K562 (cell line): ENCODE data around the gene ARHGAP26. TPM values are rescaled to one million over a fixed set of nuclear protein-coding genes. Genes with fewer than 3 reads are reported as not detected.

Experiments used
- IRF2 ChIP-seq: sonication (generic); formaldehyde crosslinking; IDR thresholded peaks from 2 replicates; pipeline ENCODE4 v1.8.1; 2022; ENCODE audit warnings: mild to moderate bottlenecking, missing genetic modification reagents
- MAFG ChIP-seq: fragments of 450-650 bp; conservative IDR thresholded peaks from 2 replicates; pipeline ENCODE4 v1.6.1; 2016; ENCODE audit warnings: missing genetic modification characterization, missing compliant biosample characterization
- MTA3 ChIP-seq: fragments of 450-650 bp; formaldehyde crosslinking; IDR thresholded peaks from 2 replicates; pipeline ENCODE4 v1.6.1; 2017; ENCODE audit warnings: mild to moderate bottlenecking, borderline replicate concordance
- NFRKB ChIP-seq: fragments of 450-650 bp; IDR thresholded peaks from 2 replicates; pipeline ENCODE4 v1.6.1; 2016; ENCODE audit warnings: low read depth
- NR4A1 ChIP-seq, 2 experiments: fragments of 250-450 bp in 1 of 2; fragments of 450-650 bp in 1 of 2; sonication (Bioruptor Pico) in 1 of 2; IDR thresholded peaks; 2 replicates each; pipeline versions ENCODE4 v1.4.0 to v1.6.1; 2016 to 2020; ENCODE audit warnings: mild to moderate bottlenecking in 2 of 2, missing compliant biosample characterization in 1 of 2, missing genetic modification characterization in 1 of 2, moderate library complexity in 1 of 2
- PTRF ChIP-seq: fragments of 450-650 bp; IDR thresholded peaks from 2 replicates; pipeline ENCODE4 v1.6.1; 2016; ENCODE audit warnings: mild to moderate bottlenecking, missing genetic modification characterization, missing compliant biosample characterization
- SAP30 ChIP-seq: fragments of 200-600 bp; sonication (generic); IDR thresholded peaks from 2 replicates; pipeline ENCODE4 v1.6.1; 2012; ENCODE audit warnings: borderline replicate concordance, low read depth, mild to moderate bottlenecking, moderate library complexity, low read length, control low read depth, inconsistent platforms; ENCODE audit not compliant: insufficient read depth, poor library complexity, severe bottlenecking
- ZNF57 ChIP-seq: fragments of 450-650 bp; formaldehyde crosslinking; IDR thresholded peaks from 2 replicates; pipeline ENCODE4 v1.4.0; 2020; ENCODE audit warnings: mild to moderate bottlenecking, moderate library complexity
- polyA plus RNA-seq, 8 experiments: library from polyadenylated mRNA; depleted of rRNA in 4 of 8; stranded (reverse) in 5 of 8; unstranded in 3 of 8; fragments of >200 nt; fragmentation: Nextera tagmentation in 2 of 8; fragmentation: Illumina TruSeq in 1 of 8; extraction: Ambion mirVana in 2 of 8; extraction: Trizol in 1 of 8; gene quantifications; 2 replicates each; pipeline versions ENCODE4 v1.2.1 to v1.2.3, GENCODE V29; 2011 to 2014; ENCODE audit warnings: inconsistent platforms in 1 of 8, missing spikeins in 1 of 8
- total RNA-seq, 7 experiments: library from RNA; depleted of rRNA in 6 of 7; stranded (reverse); fragments of >200 nt in 6 of 7; fragmentation: Illumina TruSeq in 2 of 7; extraction: Trizol in 2 of 7; gene quantifications; 2 replicates each; pipeline versions ENCODE4 v1.2.1 to v1.2.3, GENCODE V29; 2011 to 2021; ENCODE audit warnings: low replicate concordance in 1 of 7
- TF ChIP-seq, protein P1 (sequence below): sonication (generic); formaldehyde crosslinking; IDR thresholded peaks from 2 replicates; pipeline ENCODE4 v1.8.0; 2023; ENCODE audit warnings: mild to moderate bottlenecking, missing genetic modification reagents
- TF ChIP-seq, protein P2 (sequence below): fragments of 450-650 bp; IDR thresholded peaks from 2 replicates; pipeline ENCODE4 v1.6.1; 2016; ENCODE audit warnings: antibody characterized with exemption
- TF ChIP-seq, protein P3 (sequence below): fragments of 450-650 bp; formaldehyde crosslinking; IDR thresholded peaks from 2 replicates; pipeline ENCODE4 v1.4.0; 2020; ENCODE audit warnings: mild to moderate bottlenecking, mixed read lengths
- TF ChIP-seq, protein P4 (sequence below): fragments of 250-450 bp; sonication (Bioruptor Pico); IDR thresholded peaks from 2 replicates; pipeline ENCODE4 v1.5.0; 2020; ENCODE audit warnings: mild to moderate bottlenecking, borderline replicate concordance
- TF ChIP-seq, protein P5 (sequence below), 2 experiments: fragments of 200-800 bp in 1 of 2; sonication (Bioruptor generic) in 1 of 2; sonication (generic) in 1 of 2; formaldehyde crosslinking in 1 of 2; IDR thresholded peaks in 1 of 2; conservative IDR thresholded peaks in 1 of 2; 2 replicates each; pipeline versions ENCODE4 v1.5.0 to v1.6.1; 2016 to 2020; ENCODE audit warnings: missing compliant biosample characterization in 1 of 2, missing genetic modification characterization in 1 of 2, missing genetic modification reagents in 1 of 2

ARHGAP26 gene
- total and polyA plus RNA-seq, 9 of the 15 experiments (the other 6 are each of a cell fraction or from before 2014, with no cell fraction given): 0.13 to 1.1 (median 0.55) TPM

DNA sequence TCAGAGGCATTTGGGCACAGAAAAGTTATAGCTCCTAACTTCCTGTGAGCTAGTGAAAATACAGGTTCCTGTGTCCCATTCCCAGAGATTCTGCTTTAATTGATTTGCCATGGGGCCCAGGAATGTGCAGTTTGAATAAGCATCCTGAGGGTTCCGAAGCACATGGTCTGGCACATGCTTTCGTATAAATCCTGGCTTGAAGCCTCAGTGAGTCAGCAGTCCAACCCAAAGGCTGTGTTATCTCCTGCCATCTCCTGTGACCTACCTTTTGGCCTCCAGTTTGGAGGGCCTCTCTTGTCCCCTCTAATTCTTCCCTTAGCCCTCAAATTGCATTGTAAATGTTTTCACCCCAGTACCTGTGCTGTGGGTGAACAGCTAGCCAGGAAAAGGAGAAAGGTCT, 449.5 kb downstream of the ARHGAP26 start (continued):
- TF ChIP-seq, protein P1, sequence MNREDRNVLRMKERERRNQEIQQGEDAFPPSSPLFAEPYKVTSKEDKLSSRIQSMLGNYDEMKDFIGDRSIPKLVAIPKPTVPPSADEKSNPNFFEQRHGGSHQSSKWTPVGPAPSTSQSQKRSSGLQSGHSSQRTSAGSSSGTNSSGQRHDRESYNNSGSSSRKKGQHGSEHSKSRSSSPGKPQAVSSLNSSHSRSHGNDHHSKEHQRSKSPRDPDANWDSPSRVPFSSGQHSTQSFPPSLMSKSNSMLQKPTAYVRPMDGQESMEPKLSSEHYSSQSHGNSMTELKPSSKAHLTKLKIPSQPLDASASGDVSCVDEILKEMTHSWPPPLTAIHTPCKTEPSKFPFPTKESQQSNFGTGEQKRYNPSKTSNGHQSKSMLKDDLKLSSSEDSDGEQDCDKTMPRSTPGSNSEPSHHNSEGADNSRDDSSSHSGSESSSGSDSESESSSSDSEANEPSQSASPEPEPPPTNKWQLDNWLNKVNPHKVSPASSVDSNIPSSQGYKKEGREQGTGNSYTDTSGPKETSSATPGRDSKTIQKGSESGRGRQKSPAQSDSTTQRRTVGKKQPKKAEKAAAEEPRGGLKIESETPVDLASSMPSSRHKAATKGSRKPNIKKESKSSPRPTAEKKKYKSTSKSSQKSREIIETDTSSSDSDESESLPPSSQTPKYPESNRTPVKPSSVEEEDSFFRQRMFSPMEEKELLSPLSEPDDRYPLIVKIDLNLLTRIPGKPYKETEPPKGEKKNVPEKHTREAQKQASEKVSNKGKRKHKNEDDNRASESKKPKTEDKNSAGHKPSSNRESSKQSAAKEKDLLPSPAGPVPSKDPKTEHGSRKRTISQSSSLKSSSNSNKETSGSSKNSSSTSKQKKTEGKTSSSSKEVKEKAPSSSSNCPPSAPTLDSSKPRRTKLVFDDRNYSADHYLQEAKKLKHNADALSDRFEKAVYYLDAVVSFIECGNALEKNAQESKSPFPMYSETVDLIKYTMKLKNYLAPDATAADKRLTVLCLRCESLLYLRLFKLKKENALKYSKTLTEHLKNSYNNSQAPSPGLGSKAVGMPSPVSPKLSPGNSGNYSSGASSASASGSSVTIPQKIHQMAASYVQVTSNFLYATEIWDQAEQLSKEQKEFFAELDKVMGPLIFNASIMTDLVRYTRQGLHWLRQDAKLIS (CRISPR knock-in tag): peak; percentile 68; the same call in 1 of the 2 replicates
- TF ChIP-seq, protein P2, sequence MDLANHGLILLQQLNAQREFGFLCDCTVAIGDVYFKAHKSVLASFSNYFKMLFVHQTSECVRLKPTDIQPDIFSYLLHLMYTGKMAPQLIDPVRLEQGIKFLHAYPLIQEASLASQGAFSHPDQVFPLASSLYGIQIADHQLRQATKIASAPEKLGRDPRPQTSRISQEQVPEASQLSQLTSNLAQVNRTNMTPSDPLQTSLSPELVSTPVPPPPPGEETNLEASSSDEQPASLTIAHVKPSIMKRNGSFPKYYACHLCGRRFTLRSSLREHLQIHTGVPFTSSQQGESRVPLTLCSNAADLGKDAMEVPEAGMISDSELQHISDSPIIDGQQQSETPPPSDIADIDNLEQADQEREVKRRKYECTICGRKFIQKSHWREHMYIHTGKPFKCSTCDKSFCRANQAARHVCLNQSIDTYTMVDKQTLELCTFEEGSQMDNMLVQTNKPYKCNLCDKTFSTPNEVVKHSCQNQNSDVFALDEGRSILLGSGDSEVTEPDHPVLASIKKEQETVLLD: 0 out of 2 replicates have a peak, but pooled peaks have one; percentile 27
- TF ChIP-seq ZNF57 (0 out of 2 replicates have a peak, but pooled peaks have one; percentile 6), SAP30 (no peak), PTRF (peak; percentile 56; the same call in 1 of the 2 replicates), NFRKB (peak; percentile 55; the same call in 1 of the 2 replicates), MAFG (tag) (peak; percentile 71), MTA3 (0 out of 2 replicates have a peak, but pooled peaks have one; percentile 18), NR4A1 (CRISPR knock-in tag; IDR thresholded peaks at IDR 0.05) (no peak), NR4A1 (tag; IDR thresholded peaks at IDR 0.05) (peak; percentile 63; the same call in 1 of the 2 replicates), IRF2 (CRISPR knock-in tag) (no peak)
- TF ChIP-seq, protein P3, sequence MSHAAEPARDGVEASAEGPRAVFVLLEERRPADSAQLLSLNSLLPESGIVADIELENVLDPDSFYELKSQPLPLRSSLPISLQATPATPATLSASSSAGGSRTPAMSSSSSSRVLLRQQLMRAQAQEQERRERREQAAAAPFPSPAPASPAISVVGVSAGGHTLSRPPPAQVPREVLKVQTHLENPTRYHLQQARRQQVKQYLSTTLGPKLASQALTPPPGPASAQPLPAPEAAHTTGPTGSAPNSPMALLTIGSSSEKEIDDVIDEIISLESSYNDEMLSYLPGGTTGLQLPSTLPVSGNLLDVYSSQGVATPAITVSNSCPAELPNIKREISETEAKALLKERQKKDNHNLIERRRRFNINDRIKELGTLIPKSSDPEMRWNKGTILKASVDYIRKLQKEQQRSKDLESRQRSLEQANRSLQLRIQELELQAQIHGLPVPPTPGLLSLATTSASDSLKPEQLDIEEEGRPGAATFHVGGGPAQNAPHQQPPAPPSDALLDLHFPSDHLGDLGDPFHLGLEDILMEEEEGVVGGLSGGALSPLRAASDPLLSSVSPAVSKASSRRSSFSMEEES (CRISPR knock-in tag): 0 out of 2 replicates have a peak, but pooled peaks have one; percentile 9
- TF ChIP-seq, protein P4, sequence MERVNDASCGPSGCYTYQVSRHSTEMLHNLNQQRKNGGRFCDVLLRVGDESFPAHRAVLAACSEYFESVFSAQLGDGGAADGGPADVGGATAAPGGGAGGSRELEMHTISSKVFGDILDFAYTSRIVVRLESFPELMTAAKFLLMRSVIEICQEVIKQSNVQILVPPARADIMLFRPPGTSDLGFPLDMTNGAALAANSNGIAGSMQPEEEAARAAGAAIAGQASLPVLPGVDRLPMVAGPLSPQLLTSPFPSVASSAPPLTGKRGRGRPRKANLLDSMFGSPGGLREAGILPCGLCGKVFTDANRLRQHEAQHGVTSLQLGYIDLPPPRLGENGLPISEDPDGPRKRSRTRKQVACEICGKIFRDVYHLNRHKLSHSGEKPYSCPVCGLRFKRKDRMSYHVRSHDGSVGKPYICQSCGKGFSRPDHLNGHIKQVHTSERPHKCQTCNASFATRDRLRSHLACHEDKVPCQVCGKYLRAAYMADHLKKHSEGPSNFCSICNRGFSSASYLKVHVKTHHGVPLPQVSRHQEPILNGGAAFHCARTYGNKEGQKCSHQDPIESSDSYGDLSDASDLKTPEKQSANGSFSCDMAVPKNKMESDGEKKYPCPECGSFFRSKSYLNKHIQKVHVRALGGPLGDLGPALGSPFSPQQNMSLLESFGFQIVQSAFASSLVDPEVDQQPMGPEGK (CRISPR knock-in tag): no peak
- TF ChIP-seq, protein P5, sequence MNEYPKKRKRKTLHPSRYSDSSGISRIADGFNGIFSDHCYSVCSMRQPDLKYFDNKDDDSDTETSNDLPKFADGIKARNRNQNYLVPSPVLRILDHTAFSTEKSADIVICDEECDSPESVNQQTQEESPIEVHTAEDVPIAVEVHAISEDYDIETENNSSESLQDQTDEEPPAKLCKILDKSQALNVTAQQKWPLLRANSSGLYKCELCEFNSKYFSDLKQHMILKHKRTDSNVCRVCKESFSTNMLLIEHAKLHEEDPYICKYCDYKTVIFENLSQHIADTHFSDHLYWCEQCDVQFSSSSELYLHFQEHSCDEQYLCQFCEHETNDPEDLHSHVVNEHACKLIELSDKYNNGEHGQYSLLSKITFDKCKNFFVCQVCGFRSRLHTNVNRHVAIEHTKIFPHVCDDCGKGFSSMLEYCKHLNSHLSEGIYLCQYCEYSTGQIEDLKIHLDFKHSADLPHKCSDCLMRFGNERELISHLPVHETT (CRISPR knock-in tag; conservative IDR thresholded peaks at IDR 0.05 in 1 of 2, IDR thresholded peaks at IDR 0.05 in 1 of 2): peak in 1 of 2 experiments; percentile 57; a peak in 1 of 4 replicates
